GM23248 (cell line): ENCODE measurements around the gene MBIP. TPM values are rescaled to one million over a fixed set of nuclear protein-coding genes. Genes with fewer than 3 reads are reported as not detected.
"Not testable (repeated sequence)": the region's sequence is repeated elsewhere in the genome, so short reads cannot be mapped to it uniquely, and the experiment has no call there.

ENCODE experiments used
- DNase-seq: peaks from one replicate; pipeline ENCODE4 v3.0.0-alpha.2; 2015
- H2AFZ ChIP-seq: fragments of 200-600 bp; sonication (generic); 2 replicates; pipeline ENCODE4 v1.6.1; 2016; ENCODE audit warnings: antibody characterized with exemption
- H3F3A ChIP-seq: fragments of 200-600 bp; sonication (generic); 2 replicates; pipeline ENCODE4 v1.6.1; 2016; ENCODE audit warnings: mild to moderate bottlenecking, antibody characterized with exemption, mixed run types; ENCODE audit not compliant: insufficient read depth
- H3K27ac ChIP-seq: fragments of 200-600 bp; sonication (generic); 2 replicates; pipeline ENCODE4 v1.5.1; 2016; ENCODE audit warnings: mild to moderate bottlenecking
- H3K27me3 ChIP-seq: fragments of 200-600 bp; sonication (generic); replicated peaks from 2 replicates; pipeline ENCODE4 v1.6.1; 2016; ENCODE audit warnings: mild to moderate bottlenecking; ENCODE audit not compliant: insufficient read depth
- H3K36me3 ChIP-seq: fragments of 200-600 bp; sonication (generic); 2 replicates; pipeline ENCODE4 v1.6.1; 2016; ENCODE audit warnings: low read depth, mild to moderate bottlenecking
- H3K4me1 ChIP-seq: fragments of 200-600 bp; sonication (generic); 2 replicates; pipeline ENCODE4 v1.6.1; 2016; ENCODE audit warnings: mild to moderate bottlenecking; ENCODE audit not compliant: insufficient read depth
- H3K4me2 ChIP-seq: fragments of 200-600 bp; sonication (generic); one replicate; pipeline ENCODE4 v1.6.1; 2016; ENCODE audit warnings: mild to moderate bottlenecking; ENCODE audit not compliant: unreplicated experiment
- H3K4me3 ChIP-seq: fragments of 200-600 bp; sonication (generic); 2 replicates; pipeline ENCODE4 v1.5.1; 2016; ENCODE audit warnings: mild to moderate bottlenecking
- H3K79me2 ChIP-seq: fragments of 200-600 bp; sonication (generic); 2 replicates; pipeline ENCODE4 v1.6.1; 2016; ENCODE audit warnings: mild to moderate bottlenecking; ENCODE audit not compliant: insufficient read depth
- H3K9ac ChIP-seq: fragments of 200-600 bp; sonication (generic); 2 replicates; pipeline ENCODE4 v1.6.1; 2016; ENCODE audit warnings: mild to moderate bottlenecking
- H3K9me2 ChIP-seq: fragments of 200-600 bp; sonication (generic); 2 replicates; pipeline ENCODE4 v1.6.1; 2016; ENCODE audit warnings: mixed run types, mild to moderate bottlenecking, moderate library complexity; ENCODE audit not compliant: insufficient read depth
- H3K9me3 ChIP-seq: fragments of 200-600 bp; sonication (generic); one replicate; pipeline ENCODE4 v1.6.1; 2017; ENCODE audit warnings: low read depth
- H4K20me1 ChIP-seq: fragments of 200-600 bp; sonication (generic); 2 replicates; pipeline ENCODE4 v1.6.0; 2016; ENCODE audit not compliant: insufficient read depth
- EZH2 ChIP-seq: fragments of 200-600 bp; sonication (generic); IDR thresholded peaks from 2 replicates; pipeline ENCODE4 v1.6.1; 2018; ENCODE audit warnings: antibody characterized with exemption, mild to moderate bottlenecking; ENCODE audit not compliant: insufficient read depth, poor library complexity, severe bottlenecking
- EZH2phosphoT487 ChIP-seq: fragments of 200-600 bp; sonication (generic); IDR thresholded peaks from 2 replicates; pipeline ENCODE4 v1.6.1; 2018; ENCODE audit warnings: antibody characterized with exemption, moderate library complexity, mild to moderate bottlenecking, low read depth; ENCODE audit not compliant: insufficient read depth
- WGBS, 2 experiments: methylation state at CpG; one replicate each; pipeline ENCODE4 v1.1.6; 2015 to 2017; ENCODE audit warnings: low lambda C conversion rate in 2 of 2, low coverage in 1 of 2; ENCODE audit errors: missing lambda C conversion rate in 2 of 2; 5-methylcytosine and 5-hydroxymethylcytosine counted together
- in situ Hi-C: fragments of 300-500 bp; cut with MboI; formaldehyde crosslinking; loops from 2 replicates; pipeline ENCODE4 v1.15.0; 2020
- polyA plus RNA-seq: library from polyadenylated mRNA; unstranded; fragments of >200 nt; fragmentation: Nextera tagmentation; extraction: Ambion mirVana; gene quantifications from 2 replicates; pipeline ENCODE4 v1.2.1, GENCODE V29; 2016
- total RNA-seq: library from RNA; depleted of rRNA; stranded (reverse); fragments of >200 nt; shearing (Covaris generic); gene quantifications from 2 replicates; pipeline ENCODE4 v1.2.3, GENCODE V29; 2014

MBIP gene
- total and polyA plus RNA-seq, 2 experiments from 2014 or later = 9.0 to 28.1 TPM

DNA sequence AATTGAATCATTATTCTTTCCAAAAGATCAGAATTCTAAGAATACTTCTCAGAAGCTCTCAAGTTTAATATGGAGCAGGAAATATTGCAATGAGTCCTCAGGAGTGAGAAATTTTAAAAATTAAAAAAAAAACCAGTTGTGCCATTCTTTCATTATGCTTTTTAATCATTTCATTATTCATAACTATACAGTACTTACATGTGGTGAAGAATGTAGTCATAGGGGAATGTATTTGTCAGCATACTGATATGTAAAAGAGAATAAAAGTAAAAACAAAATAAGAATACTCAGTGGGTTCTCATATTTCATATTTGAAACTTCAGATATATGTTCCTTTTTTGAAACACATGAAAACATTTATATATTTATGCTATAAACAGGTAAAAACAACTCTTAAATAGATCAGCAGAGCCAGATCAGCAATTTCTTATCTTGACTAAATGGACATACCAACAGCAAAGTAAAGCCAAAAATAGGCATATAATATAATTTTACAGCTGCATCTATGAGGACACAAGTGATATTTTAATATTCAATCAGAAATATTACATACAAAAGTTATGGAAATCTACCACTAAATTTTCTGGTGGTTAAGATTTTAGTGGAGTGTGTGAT is 19.9 kb upstream of the MBIP start:
- H3K4me1 ChIP-seq = peaks cover 11% of the 10 kb centered on the region; the same call in 1 of the 2 replicates
- in situ Hi-C loops = no loop called here
- H3K27me3 ChIP-seq = no peaks in the 10 kb centered on the region
- DNase-seq = no peak
- H2AFZ ChIP-seq = no peak overlapping the region
- no peak overlapping the region for H3K4me2 ChIP-seq
- no peak for TF ChIP-seq EZH2
- H3K36me3 ChIP-seq = no peaks in the 10 kb centered on the region
- H4K20me1 ChIP-seq = no peaks in the 10 kb centered on the region
- no peak overlapping the region for H3K4me3 ChIP-seq
- no peak overlapping the region for H3K9ac ChIP-seq
- H3F3A ChIP-seq = no peaks in the 10 kb centered on the region
- no peaks in the 10 kb centered on the region for H3K79me2 ChIP-seq
- H3K9me2 ChIP-seq = no peaks in the 10 kb centered on the region
- no peaks in the 10 kb centered on the region for H3K9me3 ChIP-seq
- H3K27ac ChIP-seq = no peak overlapping the region

DNA sequence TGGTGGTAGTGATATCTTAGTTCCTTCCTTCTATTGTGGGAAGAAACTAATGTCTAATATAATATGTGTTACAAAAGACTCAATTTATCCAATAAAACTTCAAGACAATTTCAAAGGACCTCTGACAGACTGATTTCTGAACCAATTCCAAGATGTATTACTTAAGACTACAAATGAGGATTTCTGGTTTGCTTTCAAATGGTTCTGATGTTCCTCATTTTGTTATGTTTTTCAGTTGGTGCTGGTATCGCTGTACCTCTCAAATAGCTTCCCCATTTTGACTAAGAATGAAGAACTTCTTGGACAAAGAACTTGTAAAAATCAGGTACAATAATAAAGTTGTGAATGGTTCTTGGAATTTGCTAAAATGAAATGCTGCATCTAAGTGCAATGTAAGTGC is 19.4 kb upstream of the MBIP start:
- 42 to 61% methylated on average over 1 of the region's 1 CpG for WGBS, 2 experiments
- Histone ChIP-seq H3K27ac (no peak overlapping the region), H4K20me1 (no peaks in the 10 kb centered on the region), H2AFZ (no peak overlapping the region), H3K9ac (no peak overlapping the region), H3K4me3 (no peak overlapping the region), H3K79me2 (no peaks in the 10 kb centered on the region), H3K27me3 (no peaks in the 10 kb centered on the region), H3K36me3 (no peaks in the 10 kb centered on the region), H3K9me2 (no peaks in the 10 kb centered on the region), H3K4me2 (no peak overlapping the region), H3F3A (no peaks in the 10 kb centered on the region), H3K9me3 (no peaks in the 10 kb centered on the region), H3K4me1 (peaks cover 11% of the 10 kb centered on the region; the same call in 1 of the 2 replicates)
- no peak for TF ChIP-seq EZH2phosphoT487
- TF ChIP-seq EZH2 = no peak
- in situ Hi-C loops = no loop called here
- no peak for DNase-seq

DNA sequence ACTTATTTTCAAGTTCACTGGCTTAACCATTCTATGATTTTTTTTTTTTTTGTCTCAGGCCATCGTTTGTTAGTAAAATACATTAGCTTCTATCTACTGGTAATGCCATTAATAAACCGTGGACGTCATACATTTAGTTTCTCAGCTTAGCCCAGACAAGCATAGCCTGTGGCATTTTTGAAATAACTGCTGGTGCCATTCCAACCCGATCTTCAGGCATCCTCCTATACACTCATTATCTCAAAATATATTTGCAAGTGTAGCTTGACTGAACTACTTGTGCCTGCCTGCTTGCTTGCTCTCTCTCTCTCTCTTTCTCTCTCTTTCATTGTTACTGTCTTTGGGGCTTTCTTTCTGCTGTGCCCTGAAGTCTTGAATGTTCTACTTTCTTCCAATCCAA is 12.7 kb upstream of the MBIP start:
- no peak for DNase-seq
- Histone ChIP-seq H3K9me2 (no peaks in the 10 kb centered on the region), H3K27me3 (no peaks in the 10 kb centered on the region; the same call in none of the 2 replicates), H4K20me1 (no peaks in the 10 kb centered on the region), H2AFZ (no peak overlapping the region), H3K4me3 (no peak overlapping the region), H3K36me3 (no peaks in the 10 kb centered on the region), H3K79me2 (no peaks in the 10 kb centered on the region), H3K27ac (no peak overlapping the region), H3K9ac (no peak overlapping the region), H3K9me3 (no peaks in the 10 kb centered on the region), H3K4me1 (no peaks in the 10 kb centered on the region), H3F3A (no peaks in the 10 kb centered on the region), H3K4me2 (no peak overlapping the region)
- TF ChIP-seq EZH2phosphoT487 (no peak), EZH2 (no peak)
- 41 to 45% methylated on average over 4 of the region's 4 CpGs for WGBS, 2 experiments
- in situ Hi-C loops = no loop called here

DNA sequence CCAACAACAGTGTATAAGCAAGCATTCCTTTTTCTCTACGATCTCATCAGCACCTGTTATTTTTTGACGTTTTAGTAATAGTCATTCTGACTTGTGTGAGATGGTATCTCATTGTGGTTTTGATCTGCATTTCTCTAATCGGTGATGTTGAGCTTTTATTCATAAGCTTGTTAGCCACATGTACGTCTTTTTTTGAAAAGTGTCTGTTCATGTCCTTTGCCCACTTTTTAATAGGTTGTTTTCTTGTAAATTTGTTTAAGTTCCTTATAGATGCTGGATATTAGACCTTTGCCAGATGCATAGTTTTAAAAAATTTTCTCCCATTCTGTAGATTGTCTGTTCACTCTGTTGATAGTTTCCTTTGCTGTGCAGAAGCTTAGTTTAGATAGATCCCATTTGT is 7.1 kb upstream of the MBIP start:
- H3K9me3 ChIP-seq, H3K79me2 ChIP-seq, H3K9ac ChIP-seq, H3K4me1 ChIP-seq, H3K36me3 ChIP-seq, H4K20me1 ChIP-seq, H3K4me3 ChIP-seq, H3K4me2 ChIP-seq, H3K27ac ChIP-seq, DNase-seq, in situ Hi-C loops, H3K9me2 ChIP-seq, H3F3A ChIP-seq, H2AFZ ChIP-seq, H3K27me3 ChIP-seq: not testable (repeated sequence)
- WGBS, 2 experiments = 42 to 51% methylated on average over 4 of the region's 4 CpGs

DNA sequence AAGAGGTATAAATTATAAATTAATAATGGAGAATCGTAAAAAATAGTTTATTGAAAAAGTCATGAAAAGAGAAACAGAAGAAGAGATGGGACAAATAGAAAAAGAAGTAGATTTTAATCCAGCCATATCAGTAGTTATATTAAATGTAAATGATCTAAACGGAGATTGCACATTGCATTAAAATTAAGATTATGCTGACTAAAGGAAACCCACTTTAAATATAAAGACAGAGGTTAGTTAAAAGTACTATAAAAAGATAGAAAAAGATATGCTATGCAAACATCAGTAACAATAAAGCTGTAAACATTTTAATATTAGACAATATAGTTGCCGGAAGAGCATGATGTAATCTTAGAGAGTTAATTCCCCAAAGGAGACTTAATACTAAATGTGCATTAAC is 5.4 kb upstream of the MBIP start:
- 53 to 55% methylated on average over 3 of the region's 3 CpGs for WGBS, 2 experiments
- no peak for DNase-seq
- in situ Hi-C loops = no loop called here

More for the DNA sequence above, 5.4 kb upstream of the MBIP start:
- H3K36me3 ChIP-seq = no peaks in the 10 kb centered on the region
- no peak overlapping the region for H2AFZ ChIP-seq
- no peak overlapping the region for H3K4me3 ChIP-seq
- H3K4me1 ChIP-seq = no peaks in the 10 kb centered on the region
- no peaks in the 10 kb centered on the region; the same call in none of the 2 replicates for H3K27me3 ChIP-seq
- no peaks in the 10 kb centered on the region for H3F3A ChIP-seq
- no peaks in the 10 kb centered on the region for H3K9me3 ChIP-seq
- no peak overlapping the region for H3K27ac ChIP-seq
- no peak overlapping the region for H3K4me2 ChIP-seq
- TF ChIP-seq EZH2 (no peak), EZH2phosphoT487 (no peak)
- H3K9me2 ChIP-seq = no peaks in the 10 kb centered on the region
- H4K20me1 ChIP-seq = no peaks in the 10 kb centered on the region
- no peak overlapping the region for H3K9ac ChIP-seq
- no peaks in the 10 kb centered on the region for H3K79me2 ChIP-seq
